Activated CD8-positive, alpha-beta memory T cell treated with anti-CD3 and anti-CD28 coated beads, Interleukin-2, amount 10 ng/mL, durations not matched to agents 7 days and 5 days (primary cell): ENCODE measurements around the gene LSM14B. TPM values are rescaled to one million over a fixed set of nuclear protein-coding genes. Genes with fewer than 3 reads are reported as not detected.

Experiments
- ATAC-seq: fragments of 150-1000 bp; cut with Tn5 transposase; one replicate; pipeline ENCODE4 v1.10.0; 2021; ENCODE audit warnings: moderate library complexity
- CTCF ChIA-PET: fragments of 350-600 bp; sonication (Branson Sonifier 250); formaldehyde crosslinking; loops from one replicate; lab custom pipeline; 2021; ENCODE audit warnings: antibody characterized with exemption; lab: Charles Lee
- DNase-seq: peaks from one replicate; pipeline ENCODE4 v3.0.0-alpha.2; 2020
- H3K27ac Mint-ChIP-seq: one replicate; pipeline ENCODE4 v1.8.0; 2021; ENCODE audit warnings: mild to moderate bottlenecking, mixed read lengths
- H3K27me3 Mint-ChIP-seq: one replicate; pipeline ENCODE4 v1.8.0; 2021; ENCODE audit warnings: mixed read lengths
- H3K36me3 Mint-ChIP-seq: one replicate; pipeline ENCODE4 v1.8.0; 2021; ENCODE audit warnings: mild to moderate bottlenecking, mixed read lengths
- H3K4me1 Mint-ChIP-seq: one replicate; pipeline ENCODE4 v1.8.0; 2021; ENCODE audit warnings: mixed read lengths
- H3K4me3 Mint-ChIP-seq: one replicate; pipeline ENCODE4 v1.8.0; 2021; ENCODE audit warnings: mild to moderate bottlenecking, moderate library complexity, mixed read lengths
- H3K9me3 Mint-ChIP-seq: one replicate; pipeline ENCODE4 v1.8.0; 2022; ENCODE audit warnings: low read depth, mixed read lengths
- total RNA-seq, 2 experiments: library from RNA; stranded (reverse); gene quantifications; one replicate each; pipeline ENCODE4 v1.2.3, GENCODE V29; 2021

LSM14B gene
- total RNA-seq, 2 experiments from 2014 or later, result 34.6 to 34.8 TPM

DNA sequence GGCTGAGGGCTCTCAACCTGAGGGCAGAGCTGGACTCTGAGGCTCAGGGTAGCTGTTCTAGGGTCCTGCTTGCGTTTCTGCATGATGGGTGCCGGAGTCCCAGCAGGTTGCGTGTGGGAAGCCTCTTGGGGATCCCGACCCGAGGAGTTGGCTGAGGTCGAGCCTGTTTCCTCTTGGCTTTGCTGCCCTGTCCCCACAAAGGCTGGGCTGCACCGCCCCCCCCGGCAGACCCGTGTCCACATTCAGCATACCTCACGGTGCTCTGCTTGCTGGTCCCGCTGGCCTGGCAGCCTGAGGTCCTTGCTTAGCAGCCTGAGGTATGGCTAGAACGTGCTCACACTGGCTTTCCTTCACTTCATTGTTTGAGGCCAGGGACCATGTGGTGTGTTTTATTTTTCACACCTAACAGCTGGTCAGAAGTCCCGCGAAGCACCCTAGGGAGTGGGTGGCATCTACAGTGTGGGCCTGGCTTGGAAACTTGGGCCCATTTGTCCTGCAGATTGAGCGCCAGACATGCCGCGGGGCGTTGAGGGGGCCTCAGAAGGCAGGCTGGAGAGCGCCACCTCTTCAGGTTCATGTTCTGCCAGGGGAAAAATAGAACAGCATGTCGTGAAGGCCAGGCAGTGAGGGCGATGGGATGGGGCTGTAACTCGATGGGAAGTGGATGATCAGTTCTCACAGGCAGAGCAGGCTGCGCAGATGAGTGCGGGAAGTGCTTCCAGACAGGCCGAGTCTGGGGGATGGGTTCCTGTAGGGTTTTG lies 9.5 kb downstream of the LSM14B start:
- Mint-ChIP-seq H3K36me3 (peaks cover 47% of the 10 kb centered on the region), H3K4me1 (peaks cover 12% of the 10 kb centered on the region), H3K4me3 (no peak overlapping the region), H3K27ac (peak overlapping the region; percentile 56), H3K9me3 (no peaks in the 10 kb centered on the region), H3K27me3 (no peaks in the 10 kb centered on the region)
- no peak for DNase-seq
- CTCF ChIA-PET, result no interaction called here
- ATAC-seq, result no peak

DNA sequence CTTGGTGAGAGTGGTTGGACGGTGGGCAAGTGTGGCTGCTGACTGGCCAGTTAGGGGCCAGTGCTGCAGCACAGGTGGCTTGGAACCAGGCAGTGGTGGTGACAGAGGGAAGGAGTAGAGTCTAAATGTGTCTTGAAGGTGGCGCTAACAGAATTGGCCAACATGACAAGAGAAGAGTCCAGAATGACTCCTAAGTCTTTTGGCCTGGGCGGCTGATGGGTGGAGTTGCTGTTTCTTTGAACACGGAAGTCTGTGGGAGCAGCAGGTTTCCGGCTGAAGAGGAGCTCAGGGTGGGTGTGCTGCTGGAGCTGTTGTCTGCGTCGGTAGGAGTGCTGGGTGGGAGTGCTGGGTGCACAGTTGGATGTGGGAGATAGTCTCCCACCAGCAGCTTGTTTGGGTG lies 10.1 kb downstream of the LSM14B start:
- peak overlapping the region; percentile 13 for H3K27ac Mint-ChIP-seq
- no peaks in the 10 kb centered on the region for H3K27me3 Mint-ChIP-seq
- no peak for ATAC-seq
- no peak overlapping the region for H3K4me3 Mint-ChIP-seq
- H3K9me3 Mint-ChIP-seq, result no peaks in the 10 kb centered on the region
- DNase-seq, result no peak
- CTCF ChIA-PET, result interaction anchor here (4.6 kb wide), 1 partner anchor 7 kb away, joined by 17 read pairs; no protein-coding TSS in a partner anchor
- H3K4me1 Mint-ChIP-seq, result peaks cover 16% of the 10 kb centered on the region
- H3K36me3 Mint-ChIP-seq, result peaks cover 48% of the 10 kb centered on the region

DNA sequence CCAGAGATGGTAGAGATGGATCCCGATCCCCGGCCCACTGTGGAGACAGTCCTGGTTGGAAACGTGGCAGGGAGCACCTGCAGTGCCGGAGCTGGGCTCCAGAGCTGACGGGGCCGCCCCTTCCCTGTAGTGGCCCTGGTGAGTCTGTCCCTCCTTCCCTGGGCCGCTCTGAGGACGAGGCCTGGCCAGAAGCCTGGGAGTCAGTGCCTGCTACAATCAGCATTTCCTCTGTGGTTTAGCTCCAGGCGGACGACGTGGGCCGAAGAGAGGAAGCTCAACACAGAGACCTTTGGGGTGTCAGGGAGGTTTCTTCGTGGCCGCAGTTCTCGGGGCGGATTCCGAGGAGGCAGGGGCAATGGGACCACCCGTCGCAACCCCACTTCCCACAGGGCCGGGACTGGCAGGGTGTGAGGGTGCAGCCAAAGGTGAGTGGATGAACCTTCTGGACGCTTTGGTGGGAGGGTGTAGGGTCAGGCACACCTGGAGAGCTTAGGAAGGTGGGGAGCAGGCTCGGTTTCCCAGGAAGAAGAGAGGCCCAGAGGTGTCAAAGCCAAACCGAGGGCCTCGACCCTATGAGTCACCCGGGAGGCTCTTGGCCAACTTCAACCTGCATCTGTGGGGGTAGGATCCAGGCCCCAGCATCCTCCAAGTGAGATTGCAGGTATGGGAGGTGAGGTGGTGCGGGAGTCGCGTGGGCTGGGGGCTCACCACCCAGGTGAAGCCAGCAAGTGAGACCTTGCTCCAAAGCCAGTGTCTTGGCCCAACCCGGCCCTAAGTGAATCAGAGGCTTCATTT lies 11.0 kb downstream of the LSM14B start:
- no peaks in the 10 kb centered on the region for H3K9me3 Mint-ChIP-seq
- DNase-seq, result no peak
- H3K4me3 Mint-ChIP-seq, result no peak overlapping the region
- H3K4me1 Mint-ChIP-seq, result peaks cover 24% of the 10 kb centered on the region
- H3K27ac Mint-ChIP-seq, result peak overlapping the region; percentile 33
- CTCF ChIA-PET, result interaction anchor here (1.2 to 4.6 kb wide), 2 partner anchors 8 to 10 kb away, joined by 4 to 17 read pairs; partner anchors contain the start of genes PSMA7 and SS18L1
- H3K27me3 Mint-ChIP-seq, result no peaks in the 10 kb centered on the region
- no peak for ATAC-seq
- H3K36me3 Mint-ChIP-seq, result peaks cover 49% of the 10 kb centered on the region

DNA sequence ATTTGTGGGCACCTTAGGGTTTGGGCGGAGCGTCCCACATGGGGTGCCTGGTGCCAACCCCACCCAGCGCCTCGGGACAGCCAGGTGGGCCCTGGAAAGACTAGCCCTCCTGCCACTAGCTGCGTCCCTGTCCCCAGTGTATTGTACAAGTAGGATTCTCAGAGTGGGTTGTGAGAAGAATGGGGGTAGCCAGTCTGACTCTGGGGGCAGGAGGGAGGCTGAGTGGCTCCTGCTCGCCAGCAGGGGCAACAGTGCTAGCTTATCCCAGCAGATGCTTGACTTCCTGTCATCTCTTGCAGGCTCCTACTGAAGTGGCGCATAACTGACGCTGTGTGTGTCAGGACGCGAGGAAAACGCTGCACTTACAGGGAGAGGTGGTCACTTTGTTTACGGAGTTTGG lies 11.6 kb downstream of the LSM14B start:
- H3K4me3 Mint-ChIP-seq, result no peak overlapping the region
- peak overlapping the region; percentile 12 for H3K27ac Mint-ChIP-seq
- H3K9me3 Mint-ChIP-seq, result no peaks in the 10 kb centered on the region
- peaks cover 25% of the 10 kb centered on the region for H3K4me1 Mint-ChIP-seq
- ATAC-seq, result peak; percentile 5
- no peak for DNase-seq
- H3K36me3 Mint-ChIP-seq, result peaks cover 52% of the 10 kb centered on the region
- CTCF ChIA-PET, result interaction anchor here (1.2 to 4.6 kb wide), 3 partner anchors 8 to 123 kb away, joined by 4 to 30 read pairs (median 17); partner anchors contain the start of genes PSMA7 and SS18L1
- no peaks in the 10 kb centered on the region for H3K27me3 Mint-ChIP-seq

DNA sequence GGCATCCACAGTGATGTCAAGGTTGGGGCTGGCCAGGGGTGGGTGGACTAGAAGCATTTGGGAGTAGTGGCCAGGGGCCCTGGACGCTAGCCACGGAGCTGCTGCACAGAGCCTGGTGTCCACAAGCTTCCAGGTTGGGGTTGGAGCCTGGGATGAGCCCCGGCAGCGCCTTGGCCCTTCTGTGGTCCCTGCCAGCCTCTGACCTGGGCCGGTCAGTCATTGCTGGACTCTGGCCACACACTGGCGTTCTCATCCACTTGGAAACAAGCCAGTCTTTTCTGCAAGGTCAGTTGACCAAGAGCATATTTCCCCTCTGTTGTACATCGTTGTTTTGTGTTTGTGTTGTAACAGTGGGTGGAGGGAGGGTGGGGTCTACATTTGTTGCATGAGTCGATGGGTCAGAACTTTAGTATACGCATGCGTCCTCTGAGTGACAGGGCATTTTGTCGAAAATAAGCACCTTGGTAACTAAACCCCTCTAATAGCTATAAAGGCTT lies 12.5 kb downstream of the LSM14B start:
- ATAC-seq (no peak), DNase-seq (no peak)
- Mint-ChIP-seq H3K36me3 (peaks cover 59% of the 10 kb centered on the region), H3K27ac (no peak overlapping the region), H3K27me3 (no peaks in the 10 kb centered on the region), H3K4me1 (peaks cover 25% of the 10 kb centered on the region), H3K9me3 (no peaks in the 10 kb centered on the region), H3K4me3 (no peak overlapping the region)
- CTCF ChIA-PET, result interaction anchor here (1.2 to 4.6 kb wide), 5 partner anchors 8 to 124 kb away, joined by 3 to 30 read pairs (median 7); partner anchors contain the start of genes PSMA7 and SS18L1

DNA sequence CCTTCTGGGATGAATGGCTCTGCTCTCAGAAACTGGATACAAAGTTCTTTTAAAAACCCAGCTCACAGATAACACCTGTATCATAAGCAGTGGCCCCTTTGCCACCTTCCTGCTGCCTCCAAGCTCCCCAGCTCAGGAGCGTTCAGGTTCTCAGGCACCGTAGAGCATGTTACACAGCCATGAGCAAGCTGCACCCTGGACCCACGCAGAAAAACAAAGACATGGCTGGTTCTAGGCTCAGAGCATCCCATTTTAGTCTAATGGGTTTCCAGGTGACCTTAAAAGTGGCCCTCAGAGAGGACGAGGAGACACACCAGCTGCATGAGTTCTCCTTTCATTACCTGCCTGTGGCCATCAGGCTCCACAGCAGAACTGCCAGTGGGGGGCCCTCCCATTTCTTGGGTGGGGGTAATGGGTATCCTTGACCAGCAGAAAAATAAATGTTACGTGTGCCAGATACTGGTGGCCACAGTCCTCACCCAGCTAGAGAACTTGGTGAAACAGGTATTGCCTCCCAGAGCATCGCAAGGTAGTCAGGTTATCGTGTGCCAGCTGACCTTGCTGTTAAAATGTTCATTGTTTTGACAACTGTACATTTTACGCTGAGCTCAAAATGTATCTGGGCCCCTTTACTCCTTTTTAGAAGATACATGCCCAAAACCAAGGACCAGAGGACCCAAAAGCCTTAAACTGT lies 13.4 kb downstream of the LSM14B start:
- ATAC-seq (no peak), DNase-seq (no peak)
- CTCF ChIA-PET, result interaction anchor here (0.9 to 4.6 kb wide), 6 partner anchors 10 to 127 kb away, joined by 3 to 30 read pairs (median 6); no protein-coding TSS in a partner anchor
- Mint-ChIP-seq H3K9me3 (no peaks in the 10 kb centered on the region), H3K4me1 (peaks cover 35% of the 10 kb centered on the region), H3K27me3 (no peaks in the 10 kb centered on the region), H3K27ac (no peak overlapping the region), H3K36me3 (peaks cover 60% of the 10 kb centered on the region), H3K4me3 (no peak overlapping the region)

DNA sequence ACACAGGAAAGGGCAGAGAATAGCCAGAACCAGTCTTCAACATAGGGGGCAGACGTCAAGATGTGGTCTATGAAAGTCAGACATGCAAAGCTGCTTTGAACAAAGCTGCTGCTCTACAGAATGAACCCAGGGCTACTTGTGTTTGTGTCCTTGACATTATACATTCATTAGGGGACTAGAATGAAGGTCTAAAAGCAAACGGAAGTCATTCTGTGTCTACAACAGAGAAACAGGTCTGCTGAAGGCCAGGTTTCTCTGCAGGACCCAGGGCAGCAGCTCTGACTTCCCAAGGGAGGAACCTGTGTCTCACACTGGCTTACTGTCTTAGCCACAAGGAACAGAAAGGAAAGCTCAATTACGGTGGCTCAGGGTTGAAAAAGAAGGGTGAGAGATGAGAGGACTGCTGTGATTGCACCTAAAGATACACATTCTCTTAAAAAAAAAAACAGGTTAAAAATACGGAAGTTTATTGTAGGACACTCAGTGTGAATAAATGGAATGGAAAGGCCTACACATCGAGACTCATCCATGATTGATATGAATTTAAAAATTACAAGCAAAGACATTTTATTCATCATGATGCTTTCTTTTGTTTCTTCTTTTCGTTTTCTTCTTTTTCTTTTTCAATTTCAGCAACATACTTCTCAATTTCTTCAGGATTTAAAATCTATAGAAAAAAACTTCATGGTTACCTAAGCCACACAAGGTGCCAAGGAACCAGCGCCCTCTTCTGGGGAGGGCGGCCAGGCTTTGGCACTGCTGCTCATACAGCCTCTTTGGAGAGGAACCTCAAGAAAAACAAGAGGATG lies 14.2 kb downstream of the LSM14B start:
- Mint-ChIP-seq H3K36me3 (peaks cover 57% of the 10 kb centered on the region), H3K27ac (peak overlapping the region; percentile 31), H3K4me3 (no peak overlapping the region), H3K27me3 (no peaks in the 10 kb centered on the region), H3K9me3 (no peaks in the 10 kb centered on the region), H3K4me1 (peaks cover 42% of the 10 kb centered on the region)
- DNase-seq (peak; percentile 76), ATAC-seq (peak; percentile 63)
- CTCF ChIA-PET, result interaction anchor here (0.9 to 4.6 kb wide), 5 partner anchors 11 to 128 kb away, joined by 3 to 30 read pairs (median 7); no protein-coding TSS in a partner anchor

DNA sequence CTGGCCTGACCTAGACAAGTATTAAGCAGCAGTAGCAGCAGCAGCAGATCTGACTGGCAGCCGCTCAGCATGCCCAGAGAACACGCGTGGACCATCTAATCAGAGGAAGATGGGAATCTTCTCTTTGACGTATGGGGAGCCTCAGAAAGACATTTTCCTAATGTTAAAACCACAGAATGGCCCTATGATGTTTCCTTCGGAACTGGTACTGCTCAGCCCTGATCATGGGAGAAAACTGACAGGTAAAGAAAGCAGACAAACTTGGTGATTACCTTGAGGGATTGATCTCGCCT lies 14.8 kb downstream of the LSM14B start:
- H3K4me3 Mint-ChIP-seq, result no peak overlapping the region
- H3K27ac Mint-ChIP-seq, result peak overlapping the region; percentile 31
- no peaks in the 10 kb centered on the region for H3K9me3 Mint-ChIP-seq
- no peaks in the 10 kb centered on the region for H3K27me3 Mint-ChIP-seq
- peaks cover 46% of the 10 kb centered on the region for H3K4me1 Mint-ChIP-seq
- H3K36me3 Mint-ChIP-seq, result peaks cover 55% of the 10 kb centered on the region
- DNase-seq, result no peak
- ATAC-seq, result no peak
- CTCF ChIA-PET, result interaction anchor here (3.3 to 4.6 kb wide), 2 partner anchors 12 to 126 kb away, joined by 17 to 30 read pairs; no protein-coding TSS in a partner anchor

DNA sequence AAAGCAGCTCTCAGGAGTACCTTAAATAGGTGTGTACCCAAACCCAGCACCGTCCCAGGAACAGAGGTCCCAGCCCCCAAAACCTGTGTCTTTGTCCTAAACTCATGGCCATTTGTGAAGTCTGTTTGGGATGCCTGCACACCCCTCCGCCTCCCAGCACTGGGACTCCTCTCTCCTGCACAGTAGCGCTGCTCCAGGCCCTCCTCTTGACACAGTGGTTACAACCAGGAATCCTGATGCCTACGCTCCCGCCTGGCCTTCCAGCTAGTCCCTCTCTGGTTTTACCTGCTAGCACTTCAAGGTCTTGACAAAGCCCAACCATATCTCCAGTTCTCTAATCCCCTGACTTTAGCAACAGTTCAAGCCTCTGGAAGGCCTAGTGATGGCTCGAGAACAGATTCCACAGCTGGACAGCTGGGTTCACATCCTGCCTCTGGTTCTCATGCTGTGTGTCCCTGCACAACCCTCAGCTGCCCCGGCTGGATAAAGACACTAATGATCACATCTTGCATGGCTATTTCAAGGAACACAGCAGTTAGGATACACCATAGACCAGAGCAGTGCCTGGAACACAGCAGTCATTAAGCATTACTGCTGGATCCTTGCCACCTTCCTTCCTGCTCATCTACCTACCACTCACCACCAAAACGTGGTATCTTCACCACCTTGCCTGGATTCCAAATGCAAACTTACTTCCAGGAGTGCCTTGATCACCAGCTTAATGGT lies 15.4 kb downstream of the LSM14B start:
- Mint-ChIP-seq H3K27me3 (no peaks in the 10 kb centered on the region), H3K4me3 (no peak overlapping the region), H3K9me3 (no peaks in the 10 kb centered on the region), H3K4me1 (peaks cover 46% of the 10 kb centered on the region), H3K36me3 (peaks cover 54% of the 10 kb centered on the region), H3K27ac (peak overlapping the region; percentile 31)
- CTCF ChIA-PET, result interaction anchor here (0.8 to 1.1 kb wide), 2 partner anchors 127 to 128 kb away, joined by 3 to 5 read pairs; no protein-coding TSS in a partner anchor
- DNase-seq (no peak), ATAC-seq (no peak)

DNA sequence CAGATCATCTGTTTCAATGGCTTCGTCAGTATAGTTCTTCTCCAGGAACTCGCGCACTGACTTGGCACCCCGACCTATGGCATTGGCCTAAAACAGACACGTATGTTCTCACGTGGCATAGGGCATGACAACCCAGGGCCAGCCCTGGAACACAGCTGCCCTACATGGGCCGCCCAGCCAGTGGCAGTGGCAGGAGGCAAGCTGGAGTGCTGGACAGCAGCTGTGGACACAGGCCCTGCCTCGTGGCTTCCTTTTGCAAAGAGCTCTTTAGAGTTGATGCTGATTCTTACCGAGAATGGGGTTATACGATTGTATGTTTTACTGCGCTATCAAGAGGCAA lies 15.9 kb downstream of the LSM14B start:
- H3K4me1 Mint-ChIP-seq, result peaks cover 44% of the 10 kb centered on the region
- H3K27ac Mint-ChIP-seq, result no peak overlapping the region
- ATAC-seq (no peak), DNase-seq (no peak)
- no peaks in the 10 kb centered on the region for H3K9me3 Mint-ChIP-seq
- no peaks in the 10 kb centered on the region for H3K27me3 Mint-ChIP-seq
- CTCF ChIA-PET, result interaction anchor here (0.8 to 1.1 kb wide), 2 partner anchors 127 to 128 kb away, joined by 3 to 5 read pairs; no protein-coding TSS in a partner anchor
- no peak overlapping the region for H3K4me3 Mint-ChIP-seq
- peaks cover 54% of the 10 kb centered on the region for H3K36me3 Mint-ChIP-seq

DNA sequence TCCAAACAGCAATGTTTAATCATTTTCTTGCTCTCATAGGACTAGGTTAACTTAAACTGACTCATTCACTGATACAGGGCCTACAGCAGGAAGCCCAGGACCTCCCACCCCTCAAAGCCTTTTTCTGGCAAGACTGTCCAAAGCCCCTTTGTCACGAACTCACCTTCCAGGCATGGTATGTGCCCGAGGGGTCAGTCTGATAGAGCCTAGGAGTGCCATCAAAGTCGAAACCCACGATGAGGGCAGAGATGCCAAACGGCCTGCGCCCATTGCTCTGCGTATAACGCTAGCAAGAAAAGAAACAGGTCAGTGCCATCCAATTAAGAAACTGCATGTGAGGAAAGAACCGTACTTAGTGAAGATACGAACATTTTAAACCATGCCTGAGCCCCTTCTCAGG lies 16.6 kb downstream of the LSM14B start:
- Mint-ChIP-seq H3K36me3 (peaks cover 54% of the 10 kb centered on the region), H3K4me1 (peaks cover 41% of the 10 kb centered on the region), H3K27ac (no peak overlapping the region), H3K9me3 (no peaks in the 10 kb centered on the region), H3K4me3 (no peak overlapping the region), H3K27me3 (no peaks in the 10 kb centered on the region)
- CTCF ChIA-PET, result no interaction called here
- DNase-seq (no peak), ATAC-seq (no peak)

DNA sequence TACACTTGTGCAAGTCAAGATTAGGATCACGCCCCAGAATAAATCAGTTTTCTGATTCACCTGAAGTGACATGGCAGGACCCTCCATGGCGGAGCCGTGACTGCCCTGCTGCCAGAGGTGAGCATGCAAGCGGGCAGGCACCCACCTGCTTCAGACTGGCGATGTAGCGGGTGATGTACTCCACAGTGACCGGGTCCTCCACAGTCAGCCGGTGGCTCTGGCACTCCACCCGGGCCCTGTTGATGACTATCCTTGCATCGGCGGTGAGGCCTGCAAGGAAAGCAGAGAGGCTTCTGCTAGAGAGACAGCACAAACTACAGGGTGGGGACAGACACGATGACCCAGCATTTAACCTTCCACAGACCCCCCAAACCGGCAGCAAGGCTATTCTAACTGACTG lies 17.4 kb downstream of the LSM14B start:
- no peaks in the 10 kb centered on the region for H3K27me3 Mint-ChIP-seq
- peaks cover 51% of the 10 kb centered on the region for H3K36me3 Mint-ChIP-seq
- peaks cover 42% of the 10 kb centered on the region for H3K4me1 Mint-ChIP-seq
- CTCF ChIA-PET, result no interaction called here
- no peak overlapping the region for H3K27ac Mint-ChIP-seq
- H3K4me3 Mint-ChIP-seq, result no peak overlapping the region
- ATAC-seq, result no peak
- H3K9me3 Mint-ChIP-seq, result no peaks in the 10 kb centered on the region
- no peak for DNase-seq
